Measurements from ENCODE around the gene SLC7A6. TPM values are rescaled to one million over a fixed set of nuclear protein-coding genes. Genes with fewer than 3 reads are reported as not detected.

SLC7A6 gene
- total RNA-seq, 1 experiment from 2014 or later = 267 TPM

GRCh38 chr16:68230176-68230571, 34.2 kb upstream of the SLC7A6 start:
- Mint-ChIP-seq H3K4me3 (ENCODE audit: unreplicated experiment) (no peak overlapping the region), H3K27me3 (ENCODE audit: insufficient read depth, unreplicated experiment) (no peaks in the 10 kb centered on the region), H3K27ac (ENCODE audit: unreplicated experiment) (no peak overlapping the region), H3K9me3 (ENCODE audit: unreplicated experiment) (no peaks in the 10 kb centered on the region), H3K36me3 (ENCODE audit: insufficient read depth, unreplicated experiment) (peaks cover 83% of the 10 kb centered on the region), H3K4me1 (ENCODE audit: low read depth, unreplicated experiment) (peaks cover 25% of the 10 kb centered on the region)
- Histone ChIP-seq H3K4me1 (peaks cover 26% of the 10 kb centered on the region), H3K27me3 (replicated peaks; ENCODE audit: control insufficient read depth, insufficient read depth, low read length) (no peaks in the 10 kb centered on the region), H3K9me3 (no peaks in the 10 kb centered on the region), H3K36me3 (ENCODE audit: control insufficient read depth, insufficient read depth, low read length) (peaks cover 9% of the 10 kb centered on the region), H3K4me3 (ENCODE audit: low read depth, low read length) (no peak overlapping the region)
- ChIA-PET CTCF (interaction anchor here (0.6 to 1.5 kb wide), 2 partner anchors 136 to 258 kb away, joined by 3 to 7 read pairs; no protein-coding TSS in a partner anchor), POLR2A (no interaction called here)
- TF ChIP-seq, protein P1, sequence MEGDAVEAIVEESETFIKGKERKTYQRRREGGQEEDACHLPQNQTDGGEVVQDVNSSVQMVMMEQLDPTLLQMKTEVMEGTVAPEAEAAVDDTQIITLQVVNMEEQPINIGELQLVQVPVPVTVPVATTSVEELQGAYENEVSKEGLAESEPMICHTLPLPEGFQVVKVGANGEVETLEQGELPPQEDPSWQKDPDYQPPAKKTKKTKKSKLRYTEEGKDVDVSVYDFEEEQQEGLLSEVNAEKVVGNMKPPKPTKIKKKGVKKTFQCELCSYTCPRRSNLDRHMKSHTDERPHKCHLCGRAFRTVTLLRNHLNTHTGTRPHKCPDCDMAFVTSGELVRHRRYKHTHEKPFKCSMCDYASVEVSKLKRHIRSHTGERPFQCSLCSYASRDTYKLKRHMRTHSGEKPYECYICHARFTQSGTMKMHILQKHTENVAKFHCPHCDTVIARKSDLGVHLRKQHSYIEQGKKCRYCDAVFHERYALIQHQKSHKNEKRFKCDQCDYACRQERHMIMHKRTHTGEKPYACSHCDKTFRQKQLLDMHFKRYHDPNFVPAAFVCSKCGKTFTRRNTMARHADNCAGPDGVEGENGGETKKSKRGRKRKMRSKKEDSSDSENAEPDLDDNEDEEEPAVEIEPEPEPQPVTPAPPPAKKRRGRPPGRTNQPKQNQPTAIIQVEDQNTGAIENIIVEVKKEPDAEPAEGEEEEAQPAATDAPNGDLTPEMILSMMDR (IDR thresholded peaks at IDR 0.05; ENCODE audit: insufficient read depth in 1 of 2, low read depth in 1 of 2, low read length in 1 of 2, severe bottlenecking in 1 of 2, unreplicated experiment in 1 of 2) = no peak
- intact Hi-C loops (cut with micrococcal nuclease; ENCODE audit: unreplicated experiment) = no loop called here
- peak in 1 of 2 experiments; percentile 31 for DNase-seq
- no TSS peak for BruUV-seq (replicated peaks)

GRCh38 chr16:68230956-68231355, 33.4 kb upstream of the SLC7A6 start:
- Histone ChIP-seq H3K4me1 (peaks cover 26% of the 10 kb centered on the region), H3K9me3 (no peaks in the 10 kb centered on the region), H3K36me3 (ENCODE audit: control insufficient read depth, insufficient read depth, low read length) (peaks cover 9% of the 10 kb centered on the region), H3K4me3 (ENCODE audit: low read depth, low read length) (no peak overlapping the region), H3K27me3 (replicated peaks; ENCODE audit: control insufficient read depth, insufficient read depth, low read length) (no peaks in the 10 kb centered on the region)
- Mint-ChIP-seq H3K36me3 (ENCODE audit: insufficient read depth, unreplicated experiment) (peaks cover 86% of the 10 kb centered on the region), H3K9me3 (ENCODE audit: unreplicated experiment) (no peaks in the 10 kb centered on the region), H3K27me3 (ENCODE audit: insufficient read depth, unreplicated experiment) (no peaks in the 10 kb centered on the region), H3K27ac (ENCODE audit: unreplicated experiment) (no peak overlapping the region), H3K4me1 (ENCODE audit: low read depth, unreplicated experiment) (peaks cover 25% of the 10 kb centered on the region), H3K4me3 (ENCODE audit: unreplicated experiment) (no peak overlapping the region)
- BruUV-seq (replicated peaks) = no TSS peak
- TF ChIP-seq, protein P1 (IDR thresholded peaks at IDR 0.05; ENCODE audit: insufficient read depth in 1 of 2, low read depth in 1 of 2, low read length in 1 of 2, severe bottlenecking in 1 of 2, unreplicated experiment in 1 of 2) = no peak
- CTCF ChIA-PET = interaction anchor here (1.5 kb wide), 1 partner anchor 137 kb away, joined by 7 read pairs; no protein-coding TSS in a partner anchor
- POLR2A ChIA-PET = no interaction called here
- intact Hi-C loops (cut with micrococcal nuclease; ENCODE audit: unreplicated experiment) = no loop called here
- DNase-seq = peak in 1 of 2 experiments; percentile 36

DNA sequence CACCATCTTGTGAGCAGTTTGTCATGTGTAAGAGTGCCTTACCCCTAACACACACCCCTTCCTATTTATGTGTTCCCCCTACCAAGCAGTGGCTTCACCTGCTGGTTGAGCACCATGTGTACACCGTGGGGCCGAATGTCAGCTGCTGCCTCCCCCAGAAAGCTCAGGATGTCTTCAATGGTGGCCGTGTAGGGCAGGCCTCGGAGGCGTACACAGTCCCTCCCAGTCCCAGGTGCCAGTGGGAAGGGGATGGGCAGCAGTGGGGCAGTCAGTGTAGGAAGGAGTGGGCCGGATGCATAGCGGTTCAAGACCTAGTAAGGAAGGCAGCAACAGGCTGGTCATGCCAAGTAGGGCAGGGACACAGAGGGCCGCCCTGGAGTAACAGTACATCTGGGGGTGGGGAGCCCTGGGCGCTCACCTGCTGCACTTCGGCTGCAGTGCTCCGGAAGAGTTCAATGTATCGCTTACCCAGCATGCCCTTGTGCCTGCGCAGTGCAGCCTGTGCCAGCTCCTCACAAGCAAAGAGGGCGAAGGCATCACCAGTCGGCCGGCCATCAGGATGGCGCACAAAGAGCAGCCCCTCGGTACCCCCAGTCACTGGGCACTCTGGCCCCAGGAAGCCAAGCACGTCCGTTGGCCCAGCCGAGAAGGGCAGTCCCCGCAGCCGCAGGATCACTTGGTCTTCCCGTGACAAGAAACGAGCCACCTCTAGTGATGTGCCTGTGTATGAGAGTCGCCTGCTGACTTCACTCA, 32.8 kb upstream of the SLC7A6 start:
- Histone ChIP-seq H3K9me3 (no peaks in the 10 kb centered on the region), H3K27me3 (replicated peaks; ENCODE audit: control insufficient read depth, insufficient read depth, low read length) (no peaks in the 10 kb centered on the region), H3K36me3 (ENCODE audit: control insufficient read depth, insufficient read depth, low read length) (peaks cover 9% of the 10 kb centered on the region), H3K4me1 (peaks cover 26% of the 10 kb centered on the region), H3K4me3 (ENCODE audit: low read depth, low read length) (no peak overlapping the region)
- Mint-ChIP-seq H3K4me1 (ENCODE audit: low read depth, unreplicated experiment) (peaks cover 25% of the 10 kb centered on the region), H3K4me3 (ENCODE audit: unreplicated experiment) (no peak overlapping the region), H3K27ac (ENCODE audit: unreplicated experiment) (no peak overlapping the region), H3K36me3 (ENCODE audit: insufficient read depth, unreplicated experiment) (peaks cover 91% of the 10 kb centered on the region), H3K9me3 (ENCODE audit: unreplicated experiment) (no peaks in the 10 kb centered on the region), H3K27me3 (ENCODE audit: insufficient read depth, unreplicated experiment) (no peaks in the 10 kb centered on the region)
- TF ChIP-seq, protein P1 (IDR thresholded peaks at IDR 0.05; ENCODE audit: insufficient read depth in 1 of 2, low read depth in 1 of 2, low read length in 1 of 2, severe bottlenecking in 1 of 2, unreplicated experiment in 1 of 2) = no peak
- intact Hi-C loops (cut with micrococcal nuclease; ENCODE audit: unreplicated experiment) = no loop called here
- CTCF ChIA-PET = no interaction called here
- no TSS peak for BruUV-seq (replicated peaks)
- POLR2A ChIA-PET = no interaction called here
- peak in 1 of 2 experiments; percentile 36 for DNase-seq
